H1 (cell line): ENCODE data around the gene SLC45A1. TPM values are rescaled to one million over a fixed set of nuclear protein-coding genes. Genes with fewer than 3 reads are reported as not detected.

Source experiments
- JUN ChIP-seq: IDR thresholded peaks from 2 replicates; pipeline ENCODE4 v1.6.1; 2011; ENCODE audit warnings: low read depth, mild to moderate bottlenecking, improper control_type of control experiment, low read length
- polyA plus RNA-seq, 7 experiments: library from polyadenylated mRNA; depleted of rRNA in 3 of 7; stranded (reverse) in 5 of 7; unstranded in 2 of 7; fragments of >200 nt in 5 of 7; fragments of 200-250 nt in 2 of 7; gene quantifications; 1 replicate in 5 of 7; 2 replicates in 1 of 7; 4 replicates in 1 of 7; pipeline versions ENCODE4 v1.2.1 to v1.2.3, GENCODE V29; 2011 to 2013; ENCODE audit warnings: missing spikeins in 2 of 7, mixed read lengths in 2 of 7
- total RNA-seq: library from RNA; stranded (reverse); fragmentation: NEBNext Ultra II Directional; extraction: Animal tissue kit (Norgen Biotek cat#: 25700); gene quantifications from 2 replicates; pipeline ENCODE4 v1.2.1, GENCODE V29; 2021

The SLC45A1 gene
- total and polyA plus RNA-seq, 2 of the 8 experiments (the other 6 are each of a cell fraction or from before 2014, with no cell fraction given), result 1.0 to 1.7 TPM

DNA sequence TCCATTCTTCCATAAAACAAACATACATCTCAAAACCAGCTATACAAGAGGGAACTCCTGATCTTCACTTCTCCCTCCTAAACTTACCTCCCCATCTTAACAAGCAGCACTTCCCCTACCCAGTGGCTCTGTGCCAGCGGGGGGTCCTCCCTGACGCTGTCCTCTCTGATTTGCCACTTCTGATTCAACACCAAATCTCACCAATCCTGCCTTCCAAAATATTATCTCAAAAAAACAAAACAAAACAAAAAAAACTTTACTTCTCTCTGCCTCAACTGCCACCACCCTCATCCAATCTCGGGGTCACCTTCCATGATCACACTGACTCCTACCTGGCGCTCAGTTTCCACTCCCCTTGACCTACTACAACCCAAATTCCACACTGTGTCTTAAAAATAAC is 72.8 kb downstream of the SLC45A1 start (continued):
- TF ChIP-seq JUN, result no peak
